H1 (cell line): ENCODE measurements around the gene GPR150. TPM values are rescaled to one million over a fixed set of nuclear protein-coding genes. Genes with fewer than 3 reads are reported as not detected.

Experiments
- CTCF ChIA-PET: fragments of 300-600 bp; sonication (Branson Sonifier 250); formaldehyde crosslinking; loops from one replicate; lab custom pipeline; 2021; ENCODE audit not compliant: partially characterized antibody; lab: Charles Lee
- POLR2A ChIA-PET: fragments of 300-600 bp; sonication (Branson Sonifier 250); formaldehyde crosslinking; loops from one replicate; lab custom pipeline; 2021; ENCODE audit warnings: inconsistent platforms; ENCODE audit not compliant: partially characterized antibody; lab: Charles Lee
- DNase-seq, 2 experiments: peaks; one replicate each; pipeline versions ENCODE4 v3.0.0 to v3.0.0-alpha.2; 2010 to 2022; ENCODE audit warnings: low spot score in 2 of 2, low read depth in 1 of 2, mixed read lengths in 1 of 2
- FAIRE-seq: peaks from 2 replicates; lab custom pipeline; 2011; peaks lifted over from hg19 to GRCh38; lab: Jason Lieb, UNC
- H2AFZ ChIP-seq: 2 replicates; pipeline ENCODE4 v1.8.1; 2012; ENCODE audit warnings: low read length, inconsistent platforms
- H2AK5ac ChIP-seq: 2 replicates; pipeline ENCODE4 v1.6.1; 2013; ENCODE audit warnings: low read depth, low read length
- H2BK120ac ChIP-seq: replicated peaks from 2 replicates; pipeline ENCODE3; 2013; ENCODE audit warnings: low read depth, low read length, inconsistent platforms
- H2BK12ac ChIP-seq: 2 replicates; pipeline ENCODE4 v1.6.1; 2013; ENCODE audit warnings: low read depth, low read length
- H2BK15ac ChIP-seq: 2 replicates; pipeline ENCODE4 v1.6.1; 2013; ENCODE audit warnings: low read length
- H2BK20ac ChIP-seq: 2 replicates; pipeline ENCODE4 v1.6.1; 2013; ENCODE audit warnings: low read length
- H2BK5ac ChIP-seq: 2 replicates; pipeline ENCODE4 v1.6.1; 2013; ENCODE audit warnings: low read depth, low read length
- H3K14ac ChIP-seq: 2 replicates; pipeline ENCODE4 v1.6.1; 2013; ENCODE audit warnings: inconsistent platforms; ENCODE audit not compliant: insufficient read length
- H3K18ac ChIP-seq: 2 replicates; pipeline ENCODE4 v1.6.1; 2013; ENCODE audit warnings: low read length; ENCODE audit errors: extremely low read depth
- H3K23ac ChIP-seq: 2 replicates; pipeline ENCODE4 v1.6.1; 2013; ENCODE audit warnings: inconsistent platforms; ENCODE audit not compliant: insufficient read length
- H3K23me2 ChIP-seq: 2 replicates; pipeline ENCODE4 v1.6.1; 2013; ENCODE audit warnings: low read depth, low read length
- H3K27ac ChIP-seq: 2 replicates; pipeline ENCODE4 v1.6.1; 2011; ENCODE audit warnings: low read depth, low read length, inconsistent platforms
- H3K27me3 ChIP-seq, 4 experiments: replicated peaks in 1 of 4; 1 replicate in 1 of 4; 2 replicates in 3 of 4; pipeline versions ENCODE4 v1.6.1 to v1.8.1; 2011 to 2013; ENCODE audit warnings: low read length in 3 of 4, mild to moderate bottlenecking in 3 of 4, inconsistent platforms in 2 of 4, mixed read lengths in 2 of 4, moderate library complexity in 1 of 4; ENCODE audit not compliant: control insufficient read depth in 3 of 4, insufficient read depth in 3 of 4; ENCODE audit errors: extremely low read depth in 1 of 4
- H3K36me3 ChIP-seq, 4 experiments: 2 replicates each; pipeline versions ENCODE4 v1.6.1 to v1.8.1; 2011 to 2013; ENCODE audit warnings: mild to moderate bottlenecking in 4 of 4, low read length in 3 of 4, moderate library complexity in 2 of 4, control low read depth in 1 of 4, inconsistent platforms in 1 of 4; ENCODE audit not compliant: insufficient read depth in 4 of 4, control insufficient read depth in 2 of 4
- H3K4ac ChIP-seq: replicated peaks from 2 replicates; pipeline ENCODE3; 2013; ENCODE audit warnings: low read length, low read depth, mixed read lengths, inconsistent platforms; ENCODE audit not compliant: insufficient read length
- H3K4me1 ChIP-seq, 4 experiments: replicated peaks in 1 of 4; 1 replicate in 1 of 4; 2 replicates in 3 of 4; pipeline versions ENCODE4 v1.6.1 to v1.8.1; 2011 to 2013; ENCODE audit warnings: low read length in 3 of 4, inconsistent platforms in 2 of 4, mixed read lengths in 1 of 4; ENCODE audit not compliant: insufficient read depth in 4 of 4, control insufficient read depth in 3 of 4
- H3K4me2 ChIP-seq, 2 experiments: 2 replicates each; pipeline versions ENCODE4 v1.6.1 to v1.8.1; 2011 to 2013; ENCODE audit warnings: low read depth in 2 of 2, low read length in 2 of 2, control low read depth in 1 of 2, inconsistent platforms in 1 of 2, mild to moderate bottlenecking in 1 of 2; ENCODE audit not compliant: insufficient read depth in 1 of 2
- H3K4me3 ChIP-seq, 4 experiments: fragments of 200-600, 300-600 bp in 1 of 4; sonication (generic), shearing (Covaris generic), sonication (Bioruptor Twin) in 1 of 4; 2 replicates each; pipeline versions ENCODE4 v1.5.1 to v1.8.1; 2011 to 2016; ENCODE audit warnings: low read length in 4 of 4, low read depth in 3 of 4, control low read depth in 2 of 4, inconsistent platforms in 2 of 4, mild to moderate bottlenecking in 2 of 4, mixed read lengths in 1 of 4, moderate library complexity in 1 of 4; ENCODE audit not compliant: insufficient read depth in 2 of 4; ENCODE audit errors: extremely low read depth in 1 of 4
- H3K56ac ChIP-seq: replicated peaks from 2 replicates; pipeline ENCODE3; 2013; ENCODE audit warnings: low read depth, mild to moderate bottlenecking, mixed read lengths, low read length, inconsistent platforms; ENCODE audit not compliant: insufficient read length
- H3K79me1 ChIP-seq: 2 replicates; pipeline ENCODE4 v1.6.1; 2013; ENCODE audit warnings: low read depth, low read length, control low read depth
- H3K79me2 ChIP-seq, 2 experiments: 2 replicates each; pipeline versions ENCODE4 v1.6.1 to v1.8.1; 2012 to 2013; ENCODE audit warnings: low read length in 2 of 2, mild to moderate bottlenecking in 2 of 2, inconsistent platforms in 1 of 2; ENCODE audit not compliant: insufficient read depth in 2 of 2, control insufficient read depth in 1 of 2
- H3K9ac ChIP-seq, 4 experiments: replicated peaks in 1 of 4; 1 replicate in 1 of 4; 2 replicates in 3 of 4; pipeline versions ENCODE4 v1.6.1 to v1.8.1; 2011 to 2013; ENCODE audit warnings: low read depth in 3 of 4, low read length in 3 of 4, control low read depth in 2 of 4, mild to moderate bottlenecking in 2 of 4, moderate library complexity in 2 of 4, inconsistent platforms in 1 of 4; ENCODE audit errors: extremely low read depth in 1 of 4
- H3K9me3 ChIP-seq, 2 experiments: 2 replicates each; pipeline versions ENCODE4 v1.6.1 to v1.8.1; 2012 to 2013; ENCODE audit warnings: mild to moderate bottlenecking in 2 of 2, moderate library complexity in 2 of 2, control low read depth in 1 of 2, inconsistent platforms in 1 of 2, low read depth in 1 of 2, low read length in 1 of 2, mixed read lengths in 1 of 2; ENCODE audit not compliant: insufficient read depth in 2 of 2
- H4K20me1 ChIP-seq, 2 experiments: replicated peaks in 1 of 2; 2 replicates each; pipeline versions ENCODE3 to v1.8.1; 2011 to 2013; ENCODE audit warnings: inconsistent platforms in 2 of 2, low read length in 2 of 2, mild to moderate bottlenecking in 1 of 2; ENCODE audit not compliant: insufficient read depth in 2 of 2, control insufficient read depth in 1 of 2
- H4K5ac ChIP-seq: 2 replicates; pipeline ENCODE4 v1.6.1; 2013; ENCODE audit warnings: low read length, low read depth, mixed read lengths, inconsistent platforms; ENCODE audit not compliant: insufficient read length
- H4K8ac ChIP-seq: 2 replicates; pipeline ENCODE4 v1.8.0; 2013; ENCODE audit warnings: mild to moderate bottlenecking, moderate library complexity, low read length, inconsistent platforms; ENCODE audit not compliant: insufficient read depth; ENCODE audit errors: extremely low read depth
- H4K91ac ChIP-seq: replicated peaks from 2 replicates; pipeline ENCODE3; 2013; ENCODE audit warnings: low read length, mixed read lengths, inconsistent platforms; ENCODE audit not compliant: insufficient read length
- ZNF274 ChIP-seq: IDR thresholded peaks from 2 replicates; pipeline ENCODE4 v1.7.0; 2012; ENCODE audit warnings: low read length, borderline replicate concordance; ENCODE audit errors: extremely low read depth
- WGBS, 2 experiments: shearing (Covaris generic) in 1 of 2; methylation state at CpG; one replicate each; pipeline versions ENCODE4 v1.1.6 to v1.1.7; 2013 to 2015; ENCODE audit warnings: low lambda C conversion rate in 2 of 2, mixed read lengths in 2 of 2, inconsistent platforms in 1 of 2, low coverage in 1 of 2, missing lambda C conversion rate in 1 of 2; ENCODE audit not compliant: insufficient replicate concordance in 2 of 2, insufficient coverage in 1 of 2, insufficient read length in 1 of 2; ENCODE audit errors: extremely low coverage in 1 of 2, missing lambda C conversion rate in 1 of 2; 5-methylcytosine and 5-hydroxymethylcytosine counted together
- polyA plus RNA-seq, 7 experiments: library from polyadenylated mRNA; depleted of rRNA in 3 of 7; stranded (reverse) in 5 of 7; unstranded in 2 of 7; fragments of >200 nt in 5 of 7; fragments of 200-250 nt in 2 of 7; gene quantifications; 1 replicate in 5 of 7; 2 replicates in 1 of 7; 4 replicates in 1 of 7; pipeline versions ENCODE4 v1.2.1 to v1.2.3, GENCODE V29; 2011 to 2013; ENCODE audit warnings: missing spikeins in 2 of 7, mixed read lengths in 2 of 7
- total RNA-seq: library from RNA; stranded (reverse); fragmentation: NEBNext Ultra II Directional; extraction: Animal tissue kit (Norgen Biotek cat#: 25700); gene quantifications from 2 replicates; pipeline ENCODE4 v1.2.1, GENCODE V29; 2021

Gene GPR150
- total and polyA plus RNA-seq, 2 of the 8 experiments (the other 6 are each of a cell fraction or from before 2014, with no cell fraction given): 0.14 TPM; not detected in 1

GRCh38 chr5:95623706-95624105 is 3.8 kb downstream of the GPR150 start:
- peaks cover 6 to 13% (median 9%) of the 10 kb centered on the region in 4 experiments for H3K4me1 ChIP-seq
- H3K4me2 ChIP-seq: no peak overlapping the region
- no peak for TF ChIP-seq ZNF274
- H2AFZ ChIP-seq: no peak overlapping the region
- H2BK15ac ChIP-seq: no peak overlapping the region
- peaks cover 15% of the 10 kb centered on the region for H3K23me2 ChIP-seq
- no peak for FAIRE-seq
- POLR2A ChIA-PET: no interaction called here
- no peak overlapping the region for H3K4me3 ChIP-seq
- no peak for DNase-seq
- H4K8ac ChIP-seq: no peak overlapping the region
- H3K79me2 ChIP-seq: no peaks in the 10 kb centered on the region
- H3K18ac ChIP-seq: no peak overlapping the region
- H2BK20ac ChIP-seq: no peak overlapping the region
- no peaks in the 10 kb centered on the region for H3K79me1 ChIP-seq
- H3K9ac ChIP-seq: no peak overlapping the region
- H4K91ac ChIP-seq: no peak overlapping the region
- no peak overlapping the region for H2BK5ac ChIP-seq
- H4K5ac ChIP-seq: no peak overlapping the region
- no peak overlapping the region for H3K56ac ChIP-seq
- peaks cover 10 to 43% (median 34%) of the 10 kb centered on the region in 4 experiments for H3K27me3 ChIP-seq
- no peaks in the 10 kb centered on the region for H3K36me3 ChIP-seq
- H3K9me3 ChIP-seq: peaks cover 9 to 10% of the 10 kb centered on the region in 2 experiments
- no peak overlapping the region for H2BK120ac ChIP-seq
- H3K27ac ChIP-seq: no peak overlapping the region
- H3K23ac ChIP-seq: no peak overlapping the region
- H2AK5ac ChIP-seq: no peak overlapping the region
- no peak overlapping the region for H3K14ac ChIP-seq
- CTCF ChIA-PET: interaction anchor here (0.7 to 2.0 kb wide), 4 partner anchors 21 to 1157 kb away, joined by 3 to 8 read pairs (median 4); partner anchors contain the start of gene RFESD
- no peaks in the 10 kb centered on the region for H4K20me1 ChIP-seq
- no peak overlapping the region for H2BK12ac ChIP-seq
- no peak overlapping the region for H3K4ac ChIP-seq
- WGBS, 2 experiments: 93% methylated on average over 5 of the region's 5 CpGs; no CpG with 5 or more reads in 1 of the 2 experiments
